ENCODE measurements around the gene PLA2G2A. TPM values are rescaled to one million over a fixed set of nuclear protein-coding genes. Genes with fewer than 3 reads are reported as not detected.

PLA2G2A gene
- total RNA-seq, 1 experiment from 2014 or later = 1.2 TPM

DNA sequence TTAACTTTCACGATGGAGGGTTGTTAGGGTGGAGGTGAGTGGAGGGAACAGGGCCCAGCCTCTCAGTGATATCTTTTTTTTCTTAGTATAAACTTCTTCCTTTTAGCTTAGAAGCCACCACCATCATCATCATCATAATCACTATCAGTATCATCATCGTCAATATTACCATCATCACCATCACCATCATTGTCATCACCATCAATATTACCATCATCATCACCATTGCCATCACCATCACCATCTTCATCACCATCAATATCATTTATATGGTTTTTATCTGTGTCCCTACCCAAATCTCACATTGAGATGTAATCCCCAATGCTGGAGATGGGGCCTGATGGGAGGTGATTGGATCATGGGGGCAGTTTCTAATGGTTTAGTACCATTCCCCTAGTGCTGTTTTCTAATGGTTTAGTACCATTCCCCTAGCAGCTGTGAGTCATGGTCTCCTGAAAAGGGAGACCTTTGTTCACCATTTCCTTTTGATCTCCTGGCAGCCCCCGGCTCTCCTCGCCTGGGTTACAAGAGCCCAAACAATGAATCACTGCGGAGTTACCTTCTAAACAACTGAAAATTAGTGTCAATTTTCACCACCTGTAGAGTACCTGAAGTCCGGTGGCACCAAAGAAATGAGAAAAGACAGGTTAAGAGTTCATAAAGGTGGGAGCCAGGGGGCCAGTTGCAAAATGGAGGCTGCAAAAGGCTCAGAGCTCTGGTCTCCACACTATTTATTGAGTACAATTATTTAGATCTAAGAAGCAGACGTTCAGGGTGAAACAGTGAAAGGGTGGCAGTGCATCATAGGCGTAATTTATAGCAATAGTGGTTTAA lies 52.9 kb downstream of the PLA2G2A start:
- POLR2A ChIA-PET = interaction anchor here (0.5 kb wide), 1 partner anchor 280 kb away, joined by 3 read pairs; no protein-coding TSS in a partner anchor
- DNase-seq (ENCODE audit: low spot score) = no peak
- H3K9me3 Mint-ChIP-seq = peaks cover 39% of the 10 kb centered on the region
- H3K4me1 Mint-ChIP-seq = 0 out of 2 replicates have a peak, but pooled peaks cover 5% of the 10 kb centered on the region
- H3K4me3 Mint-ChIP-seq = no peak overlapping the region
- no peak overlapping the region for H3K27ac Mint-ChIP-seq
- H3K27me3 Mint-ChIP-seq (ENCODE audit: low read depth) = peaks cover 6% of the 10 kb centered on the region; the same call in 1 of the 2 replicates
- H3K36me3 Mint-ChIP-seq = peaks cover 7% of the 10 kb centered on the region; the same call in 1 of the 2 replicates
- no peak for ATAC-seq
- CTCF ChIA-PET = no interaction called here
- TF ChIP-seq IRF2 (CRISPR knock-in tag; IDR thresholded peaks at IDR 0.05; ENCODE audit: borderline replicate concordance, low read depth) = no peak
- TF ChIP-seq GRHL2 (CRISPR knock-in tag; IDR thresholded peaks at IDR 0.05; ENCODE audit: insufficient replicate concordance, severe bottlenecking) = no peak
- no peak for TF ChIP-seq GTF2I (CRISPR knock-in tag; conservative IDR thresholded peaks at IDR 0.05)
- TF ChIP-seq JAZF1 (CRISPR knock-in tag; IDR thresholded peaks at IDR 0.05) = no peak
- TF ChIP-seq, protein P1, sequence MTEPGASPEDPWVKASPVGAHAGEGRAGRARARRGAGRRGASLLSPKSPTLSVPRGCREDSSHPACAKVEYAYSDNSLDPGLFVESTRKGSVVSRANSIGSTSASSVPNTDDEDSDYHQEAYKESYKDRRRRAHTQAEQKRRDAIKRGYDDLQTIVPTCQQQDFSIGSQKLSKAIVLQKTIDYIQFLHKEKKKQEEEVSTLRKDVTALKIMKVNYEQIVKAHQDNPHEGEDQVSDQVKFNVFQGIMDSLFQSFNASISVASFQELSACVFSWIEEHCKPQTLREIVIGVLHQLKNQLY (CRISPR knock-in tag; IDR thresholded peaks at IDR 0.05) = no peak
- TF ChIP-seq, protein P2, sequence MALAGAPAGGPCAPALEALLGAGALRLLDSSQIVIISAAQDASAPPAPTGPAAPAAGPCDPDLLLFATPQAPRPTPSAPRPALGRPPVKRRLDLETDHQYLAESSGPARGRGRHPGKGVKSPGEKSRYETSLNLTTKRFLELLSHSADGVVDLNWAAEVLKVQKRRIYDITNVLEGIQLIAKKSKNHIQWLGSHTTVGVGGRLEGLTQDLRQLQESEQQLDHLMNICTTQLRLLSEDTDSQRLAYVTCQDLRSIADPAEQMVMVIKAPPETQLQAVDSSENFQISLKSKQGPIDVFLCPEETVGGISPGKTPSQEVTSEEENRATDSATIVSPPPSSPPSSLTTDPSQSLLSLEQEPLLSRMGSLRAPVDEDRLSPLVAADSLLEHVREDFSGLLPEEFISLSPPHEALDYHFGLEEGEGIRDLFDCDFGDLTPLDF (CRISPR knock-in tag; IDR thresholded peaks at IDR 0.05) = no peak
- TF ChIP-seq, protein P3, sequence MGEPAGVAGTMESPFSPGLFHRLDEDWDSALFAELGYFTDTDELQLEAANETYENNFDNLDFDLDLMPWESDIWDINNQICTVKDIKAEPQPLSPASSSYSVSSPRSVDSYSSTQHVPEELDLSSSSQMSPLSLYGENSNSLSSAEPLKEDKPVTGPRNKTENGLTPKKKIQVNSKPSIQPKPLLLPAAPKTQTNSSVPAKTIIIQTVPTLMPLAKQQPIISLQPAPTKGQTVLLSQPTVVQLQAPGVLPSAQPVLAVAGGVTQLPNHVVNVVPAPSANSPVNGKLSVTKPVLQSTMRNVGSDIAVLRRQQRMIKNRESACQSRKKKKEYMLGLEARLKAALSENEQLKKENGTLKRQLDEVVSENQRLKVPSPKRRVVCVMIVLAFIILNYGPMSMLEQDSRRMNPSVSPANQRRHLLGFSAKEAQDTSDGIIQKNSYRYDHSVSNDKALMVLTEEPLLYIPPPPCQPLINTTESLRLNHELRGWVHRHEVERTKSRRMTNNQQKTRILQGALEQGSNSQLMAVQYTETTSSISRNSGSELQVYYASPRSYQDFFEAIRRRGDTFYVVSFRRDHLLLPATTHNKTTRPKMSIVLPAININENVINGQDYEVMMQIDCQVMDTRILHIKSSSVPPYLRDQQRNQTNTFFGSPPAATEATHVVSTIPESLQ (CRISPR knock-in tag; IDR thresholded peaks at IDR 0.05) = no peak
- TF ChIP-seq, protein P4, sequence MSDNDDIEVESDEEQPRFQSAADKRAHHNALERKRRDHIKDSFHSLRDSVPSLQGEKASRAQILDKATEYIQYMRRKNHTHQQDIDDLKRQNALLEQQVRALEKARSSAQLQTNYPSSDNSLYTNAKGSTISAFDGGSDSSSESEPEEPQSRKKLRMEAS (CRISPR knock-in tag; IDR thresholded peaks at IDR 0.05) = no peak
- TF ChIP-seq HMGA2 (CRISPR knock-in tag; IDR thresholded peaks at IDR 0.05) = no peak
- no peak for TF ChIP-seq TCF7 (CRISPR knock-in tag; IDR thresholded peaks at IDR 0.05; ENCODE audit: low read depth)
- no peak for TF ChIP-seq FOXK1 (CRISPR knock-in tag; IDR thresholded peaks at IDR 0.05)
- TF ChIP-seq KAT7 (CRISPR knock-in tag; IDR thresholded peaks at IDR 0.05; ENCODE audit: borderline replicate concordance) = no peak
- TF ChIP-seq, protein P5, sequence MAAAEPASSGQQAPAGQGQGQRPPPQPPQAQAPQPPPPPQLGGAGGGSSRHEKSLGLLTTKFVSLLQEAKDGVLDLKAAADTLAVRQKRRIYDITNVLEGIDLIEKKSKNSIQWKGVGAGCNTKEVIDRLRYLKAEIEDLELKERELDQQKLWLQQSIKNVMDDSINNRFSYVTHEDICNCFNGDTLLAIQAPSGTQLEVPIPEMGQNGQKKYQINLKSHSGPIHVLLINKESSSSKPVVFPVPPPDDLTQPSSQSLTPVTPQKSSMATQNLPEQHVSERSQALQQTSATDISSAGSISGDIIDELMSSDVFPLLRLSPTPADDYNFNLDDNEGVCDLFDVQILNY (CRISPR knock-in tag; IDR thresholded peaks at IDR 0.05) = no peak

Other genes with a start within 250 kb of the PLA2G2A start
- 7.2 to 9.3 TPM (median 7.5 TPM) in 3 replicates for gene TMCO4, start 179.7 kb downstream of the PLA2G2A start, total RNA-seq (2021)
- not detected in 3 replicates for gene RNF186, start 164.3 kb downstream of the PLA2G2A start, total RNA-seq (2021)
- gene OTUD3, start 97.2 kb downstream of the PLA2G2A start, total RNA-seq (2021) = 16.1 to 19.4 TPM (median 16.4 TPM) in 3 replicates
- gene PLA2G2E, start 56.0 kb downstream of the PLA2G2A start, total RNA-seq (2021) = not detected in 3 replicates
- 0.30 TPM in 1 of 3 replicates, not detected in the others for gene PLA2G5, start 90.6 kb upstream of the PLA2G2A start, total RNA-seq (2021)
- gene PLA2G2D, start 139.9 kb upstream of the PLA2G2A start, total RNA-seq (2021) = not detected in 3 replicates
- gene PLA2G2F, start 159.7 kb upstream of the PLA2G2A start, total RNA-seq (2021) = not detected in 3 replicates
- gene UBXN10, start 206.5 kb upstream of the PLA2G2A start, total RNA-seq (2021) = 0.52 to 0.76 TPM (median 0.71 TPM) in 3 replicates
- gene PLA2G2C, start 206.9 kb upstream of the PLA2G2A start, total RNA-seq (2021) = not detected in 3 replicates

Measured in WTC11 (cell line).